Subcutaneous abdominal adipose tissue (tissue), 5 donors: Measurements from ENCODE around the gene MCAM.

ENCODE experiments used
- H3K27ac ChIP-seq: one replicate; pipeline ENCODE4 v1.7.0; 2013; ENCODE audit warnings: low read depth, mild to moderate bottlenecking, inconsistent platforms, low read length, moderate library complexity
- H3K27me3 ChIP-seq, 5 donors: one replicate each; pipeline ENCODE4 v1.7.0; 2013; ENCODE audit warnings: low read length in 5 of 5, inconsistent platforms in 1 of 5; ENCODE audit not compliant: control insufficient read depth in 5 of 5, insufficient read depth in 4 of 5
- H3K36me3 ChIP-seq, 5 donors: one replicate each; pipeline ENCODE4 v1.7.0; 2013; ENCODE audit warnings: low read length in 5 of 5; ENCODE audit not compliant: control insufficient read depth in 5 of 5, insufficient read depth in 5 of 5
- H3K4me1 ChIP-seq, 5 donors: one replicate each; pipeline ENCODE4 v1.7.0; 2013; ENCODE audit warnings: low read length in 5 of 5, mild to moderate bottlenecking in 3 of 5, moderate library complexity in 1 of 5; ENCODE audit not compliant: control insufficient read depth in 5 of 5, insufficient read depth in 5 of 5
- H3K4me3 ChIP-seq, 5 donors: one replicate each; pipeline ENCODE4 v1.7.0; 2013; ENCODE audit warnings: low read length in 5 of 5, low read depth in 1 of 5
- H3K9ac ChIP-seq, 5 donors: one replicate each; pipeline ENCODE4 v1.7.0; 2013; ENCODE audit warnings: low read length in 5 of 5, mild to moderate bottlenecking in 4 of 5, moderate library complexity in 3 of 5
- H3K9me3 ChIP-seq, 5 donors: one replicate each; pipeline ENCODE4 v1.7.0; 2013; ENCODE audit warnings: low read length in 5 of 5; ENCODE audit not compliant: control insufficient read depth in 5 of 5
- donor health status: healthy.
- donor health status: healthy.
- donor health status: healthy.
- donor health status: healthy.
- donor health status: healthy.

Gene MCAM

GRCh38 chr11:119318240-119319135 lies 1.6 kb upstream of the MCAM start:
- H3K4me1 ChIP-seq = peaks cover 12 to 87% (median 77%) of the 10 kb centered on the region in 5 donors

GRCh38 chr11:119317592-119318239 lies 786 bp upstream of the MCAM start:
- Histone ChIP-seq H3K4me3 (peak overlapping the region; percentile 29 to 82 (median 57)), H3K4me1 (peaks cover 12 to 93% (median 77%) of the 10 kb centered on the region in 5 donors), H3K9me3 (no peaks in the 10 kb centered on the region), H3K27me3 (peaks cover 0 to 10% (median 6%) of the 10 kb centered on the region in 5 donors), H3K9ac (peak overlapping the region; percentile 56 to 83 (median 74)), H3K36me3 (peaks cover 3 to 22% (median 17%) of the 10 kb centered on the region in 5 donors), H3K27ac (peak overlapping the region; percentile 85)

More at GRCh38 chr11:119318240-119319135, 1.6 kb upstream of the MCAM start:
- peaks cover 3 to 15% (median 12%) of the 10 kb centered on the region in 5 donors for H3K36me3 ChIP-seq
- peak overlapping the region in 3 of 5 donors; percentile 6 to 82 (median 57) for H3K4me3 ChIP-seq
- H3K9me3 ChIP-seq = no peaks in the 10 kb centered on the region
- peaks cover 0 to 10% (median 6%) of the 10 kb centered on the region in 5 donors for H3K27me3 ChIP-seq
- peak overlapping the region; percentile 39 to 82 (median 64) for H3K9ac ChIP-seq
- peak overlapping the region; percentile 85 for H3K27ac ChIP-seq

- Histone ChIP-seq H3K4me3 (peak overlapping the region; percentile 74 to 93 (median 82)), H3K9ac (peak overlapping the region; percentile 80 to 91 (median 87)), H3K36me3 (peaks cover 3 to 38% (median 32%) of the 10 kb centered on the region in 5 donors), H3K4me1 (peaks cover 13 to 95% (median 79%) of the 10 kb centered on the region in 5 donors), H3K9me3 (no peaks in the 10 kb centered on the region), H3K27ac (peak overlapping the region; percentile 95), H3K27me3 (peaks cover 0 to 10% (median 6%) of the 10 kb centered on the region in 5 donors)
These were observed 758 bp downstream of the MCAM start for GRCh38 chr11:119316016-119316728.

GRCh38 chr11:119315131-119316015 lies 1.6 kb downstream of the MCAM start:
- H3K9ac ChIP-seq = peak overlapping the region; percentile 80 to 91 (median 87)

GRCh38 chr11:119314726-119315125 lies 2.2 kb downstream of the MCAM start:
- Histone ChIP-seq H3K9ac (peak overlapping the region; percentile 80 to 91 (median 87)), H3K4me1 (peaks cover 12 to 96% (median 80%) of the 10 kb centered on the region in 5 donors), H3K4me3 (peak overlapping the region; percentile 71 to 82 (median 77)), H3K9me3 (no peaks in the 10 kb centered on the region), H3K27me3 (peaks cover 0 to 7% (median 6%) of the 10 kb centered on the region in 5 donors), H3K27ac (peak overlapping the region; percentile 95), H3K36me3 (peaks cover 3 to 52% (median 46%) of the 10 kb centered on the region in 5 donors)

More at GRCh38 chr11:119315131-119316015, 1.6 kb downstream of the MCAM start:
- Histone ChIP-seq H3K4me1 (peaks cover 13 to 96% (median 79%) of the 10 kb centered on the region in 5 donors), H3K27me3 (peaks cover 0 to 7% (median 6%) of the 10 kb centered on the region in 5 donors), H3K36me3 (peaks cover 3 to 46% (median 40%) of the 10 kb centered on the region in 5 donors), H3K27ac (peak overlapping the region; percentile 95), H3K4me3 (peak overlapping the region; percentile 74 to 93 (median 82)), H3K9me3 (no peaks in the 10 kb centered on the region)

GRCh38 chr11:119310682-119311052 lies 6.3 kb downstream of the MCAM start:
- Histone ChIP-seq H3K9ac (peak overlapping the region in 1 of 5 donors; percentile 12), H3K4me1 (peaks cover 14 to 97% (median 72%) of the 10 kb centered on the region in 5 donors), H3K36me3 (peaks cover 3 to 73% (median 63%) of the 10 kb centered on the region in 5 donors)

GRCh38 chr11:119309953-119310681 lies 6.8 kb downstream of the MCAM start:
- H3K9ac ChIP-seq = peak overlapping the region in 1 of 5 donors; percentile 3
- H3K4me3 ChIP-seq = no peak overlapping the region
- peaks cover 3 to 75% (median 66%) of the 10 kb centered on the region in 5 donors for H3K36me3 ChIP-seq
- peaks cover 11 to 97% (median 72%) of the 10 kb centered on the region in 5 donors for H3K4me1 ChIP-seq
- H3K9me3 ChIP-seq = no peaks in the 10 kb centered on the region
- H3K27me3 ChIP-seq = no peaks in the 10 kb centered on the region
- H3K27ac ChIP-seq = no peak overlapping the region

More at GRCh38 chr11:119310682-119311052, 6.3 kb downstream of the MCAM start:
- Histone ChIP-seq H3K27me3 (peaks cover 0 to 4% (median 2%) of the 10 kb centered on the region in 5 donors), H3K27ac (no peak overlapping the region), H3K4me3 (no peak overlapping the region), H3K9me3 (no peaks in the 10 kb centered on the region)

- no peak overlapping the region for H3K9ac ChIP-seq
- peaks cover 11 to 91% (median 67%) of the 10 kb centered on the region in 5 donors for H3K4me1 ChIP-seq
- H3K36me3 ChIP-seq = peaks cover 3 to 73% (median 66%) of the 10 kb centered on the region in 5 donors
- no peak overlapping the region for H3K27ac ChIP-seq
- no peak overlapping the region for H3K4me3 ChIP-seq
- H3K27me3 ChIP-seq = no peaks in the 10 kb centered on the region
- no peaks in the 10 kb centered on the region for H3K9me3 ChIP-seq
These were observed 7.5 kb downstream of the MCAM start for GRCh38 chr11:119309411-119309810.
